HG02610 (cell line): ENCODE measurements around the gene SLC30A2.

Source experiments
- ATAC-seq: cut with Tn5 transposase; IDR thresholded peaks from one replicate; pipeline ENCODE4 v1.9.1; 2021; ENCODE audit warnings: mild to moderate bottlenecking, moderate library complexity; ENCODE audit not compliant: unreplicated experiment

SLC30A2 gene

DNA sequence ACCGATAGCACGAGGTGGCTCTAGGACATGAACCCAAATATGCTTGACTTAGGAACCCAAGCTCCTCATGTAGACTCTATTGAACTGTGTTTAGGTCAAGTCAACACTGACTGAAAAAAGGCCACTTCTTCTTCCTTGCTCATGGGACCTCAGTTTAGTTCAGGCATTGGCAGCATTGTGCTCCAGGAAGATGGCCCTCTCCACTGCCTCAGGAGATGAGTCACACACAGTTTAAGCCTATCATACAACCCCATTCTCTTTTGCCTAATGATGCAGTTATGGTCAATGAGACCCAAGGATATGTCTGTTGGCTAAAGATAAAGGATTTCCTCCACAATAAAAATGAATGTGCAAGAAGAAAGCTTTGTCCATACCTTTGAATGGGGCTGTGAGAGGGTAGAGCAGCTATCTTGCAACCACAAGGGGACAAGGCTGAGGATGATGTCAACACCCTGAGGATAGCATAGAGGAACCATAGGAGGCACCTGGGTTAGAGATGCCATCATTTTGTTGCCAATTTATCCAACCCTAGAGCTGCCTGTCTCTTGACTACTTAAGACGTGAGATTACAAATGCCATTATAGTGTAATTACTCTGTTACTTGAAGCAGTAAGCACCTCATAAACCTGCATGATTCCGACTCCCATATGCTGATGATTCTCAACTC lies 24.5 kb upstream of the SLC30A2 start:
- ATAC-seq = no peak

GRCh38 chr1:26069941-26070295 lies 24.0 kb upstream of the SLC30A2 start:
- no peak for ATAC-seq

GRCh38 chr1:26067432-26067911 lies 21.6 kb upstream of the SLC30A2 start, which contains the start of gene TRIM63:
Gene TRIM63 (minus strand): TSS chr1:26067630. CDS start chr1:26067494, 136 bp downstream.
- ATAC-seq = no peak

DNA sequence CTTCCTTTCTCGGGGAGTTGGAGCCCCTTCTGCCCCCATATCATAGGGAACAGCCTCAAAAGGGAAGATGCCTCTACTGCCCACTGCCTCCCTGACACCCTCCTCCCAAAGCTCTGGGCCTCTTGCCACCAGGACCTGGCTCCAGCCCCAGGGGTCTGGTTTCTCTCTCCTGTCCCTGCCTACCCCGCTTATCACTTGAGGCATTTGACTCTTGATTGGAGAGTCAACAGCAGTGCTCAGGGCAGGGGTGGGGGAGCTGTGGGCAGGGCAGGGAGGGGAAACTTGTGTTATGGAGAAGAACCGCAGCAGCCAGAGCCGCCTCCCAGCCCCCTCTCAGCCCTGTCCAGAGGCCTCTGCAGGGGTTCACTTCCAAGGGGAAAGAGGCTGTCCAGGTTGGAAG lies 20.9 kb upstream of the SLC30A2 start:
- ATAC-seq = no peak

DNA sequence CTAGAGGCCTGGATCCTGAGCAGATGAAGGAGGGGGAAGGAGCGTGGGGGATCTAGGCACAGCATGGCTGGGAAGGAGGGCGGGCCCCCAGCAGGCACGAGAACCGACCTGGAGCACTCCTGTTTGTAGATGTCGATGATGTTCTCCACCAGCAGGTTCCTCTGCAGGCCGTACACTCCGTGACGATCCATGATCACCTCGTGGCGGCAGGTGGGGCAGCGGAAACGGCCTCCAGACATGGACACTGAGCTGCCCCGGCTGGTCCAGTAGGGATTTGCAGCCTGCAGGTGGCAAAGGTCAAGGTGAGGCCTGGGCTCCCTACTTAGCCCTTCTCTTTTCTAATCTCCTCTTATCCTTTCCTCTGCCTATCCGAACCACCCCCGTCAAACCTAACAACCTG lies 20.2 kb upstream of the SLC30A2 start:
- ATAC-seq = no peak

DNA sequence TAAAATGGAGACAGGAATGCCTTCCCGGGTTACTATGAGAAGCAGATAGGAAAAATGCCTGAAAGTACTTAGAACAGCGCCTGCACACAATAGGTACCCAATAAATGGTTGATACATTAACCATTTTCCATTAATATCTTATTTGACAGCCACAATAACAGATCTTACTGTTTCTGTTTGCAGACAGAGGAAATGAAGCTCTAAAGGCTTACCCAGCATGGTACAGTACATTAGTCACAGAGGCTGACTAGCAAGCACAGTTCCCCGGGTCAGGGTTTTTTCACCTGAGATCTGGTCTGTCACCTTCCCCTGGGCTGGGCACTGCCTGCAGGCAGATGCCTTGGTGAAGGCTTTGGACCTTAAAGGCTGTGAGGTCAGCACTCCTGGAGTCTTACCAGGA lies 18.6 kb upstream of the SLC30A2 start:
- no peak for ATAC-seq

DNA sequence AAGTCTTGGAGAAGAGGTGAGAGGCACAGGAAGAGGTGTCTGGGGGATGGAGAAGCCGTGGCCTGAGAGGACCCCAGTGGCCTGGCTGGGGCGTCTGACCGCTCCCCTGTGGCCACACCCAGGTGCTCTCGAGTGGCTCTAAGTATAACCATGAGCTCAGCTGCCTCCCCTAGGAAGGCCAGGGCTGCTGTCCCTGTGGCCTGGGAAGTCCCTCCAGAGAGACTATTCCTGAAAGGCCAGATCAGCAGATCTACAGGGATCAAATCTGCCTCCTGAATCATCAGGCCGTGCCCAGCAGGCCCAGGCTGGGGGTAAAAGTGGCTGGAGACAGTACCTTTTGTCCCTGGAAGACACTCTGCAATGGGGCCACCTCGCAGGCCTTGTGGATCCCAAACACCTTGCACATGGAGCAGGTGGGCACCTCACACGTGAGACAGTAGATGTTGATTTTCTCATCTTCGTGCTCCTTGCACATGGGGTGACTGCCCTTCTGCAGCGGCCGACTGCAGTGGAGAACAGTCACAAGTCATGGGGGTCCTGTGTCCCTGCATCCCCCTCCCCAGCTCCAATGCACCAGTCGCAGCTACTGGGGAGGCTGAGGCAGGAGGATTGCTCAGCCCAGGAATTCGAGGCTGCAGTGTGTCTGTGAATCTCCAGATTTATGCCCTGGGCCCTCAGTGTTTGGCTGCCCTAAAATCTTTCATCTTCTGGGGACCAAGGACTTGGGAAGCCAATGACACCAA lies 15.1 kb upstream of the SLC30A2 start:
- ATAC-seq = no peak

- no peak for ATAC-seq
Observed at GRCh38 chr1:26059906-26060305, 14.0 kb upstream of the SLC30A2 start.

GRCh38 chr1:26058052-26058595 lies 12.2 kb upstream of the SLC30A2 start:
- no peak for ATAC-seq

- ATAC-seq = no peak
Observed at GRCh38 chr1:26057189-26057588, 11.3 kb upstream of the SLC30A2 start.

- no peak for ATAC-seq
Observed at GRCh38 chr1:26055041-26055440, 9.1 kb upstream of the SLC30A2 start.

GRCh38 chr1:26053718-26054560 lies 8.0 kb upstream of the SLC30A2 start:
- ATAC-seq = no peak

- no peak for ATAC-seq
Observed at GRCh38 chr1:26050248-26050640, 4.3 kb upstream of the SLC30A2 start.

DNA sequence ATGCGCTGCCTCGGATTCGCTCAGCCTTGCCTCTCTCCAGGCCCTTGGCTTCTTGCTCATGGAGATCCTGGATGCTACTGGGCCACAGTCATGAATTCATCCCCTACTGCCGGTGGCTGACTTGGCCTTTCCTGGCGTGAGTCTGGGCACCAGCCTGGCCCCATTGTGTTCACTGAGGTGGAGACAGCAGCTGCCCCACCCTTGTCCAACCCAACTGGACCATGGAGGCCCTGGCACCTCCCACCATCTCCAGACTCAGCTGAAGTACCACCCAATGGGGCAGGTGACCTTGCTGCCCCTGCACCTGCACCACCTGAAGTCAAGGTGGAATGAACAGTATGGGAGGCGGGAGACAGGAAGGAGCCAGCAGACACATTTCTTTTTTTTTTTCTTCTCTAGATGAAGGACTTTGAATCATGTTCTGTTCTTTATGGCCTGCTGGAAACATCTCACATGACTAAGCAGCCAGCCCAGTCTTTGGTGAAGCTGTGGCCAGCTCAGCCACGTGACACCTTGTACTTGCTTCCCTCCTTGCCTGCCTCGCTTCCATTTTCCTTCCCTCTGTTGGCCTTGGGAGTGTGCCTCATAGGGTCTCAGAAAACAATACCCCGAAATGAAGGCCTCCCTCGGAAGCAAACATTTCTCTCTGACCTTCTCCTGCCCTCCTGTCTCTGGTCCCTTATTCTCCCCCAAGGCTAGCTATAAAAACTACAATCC lies 3.8 kb upstream of the SLC30A2 start:
- no peak for ATAC-seq

GRCh38 chr1:26047278-26047874 lies 1.5 kb upstream of the SLC30A2 start:
- no peak for ATAC-seq

DNA sequence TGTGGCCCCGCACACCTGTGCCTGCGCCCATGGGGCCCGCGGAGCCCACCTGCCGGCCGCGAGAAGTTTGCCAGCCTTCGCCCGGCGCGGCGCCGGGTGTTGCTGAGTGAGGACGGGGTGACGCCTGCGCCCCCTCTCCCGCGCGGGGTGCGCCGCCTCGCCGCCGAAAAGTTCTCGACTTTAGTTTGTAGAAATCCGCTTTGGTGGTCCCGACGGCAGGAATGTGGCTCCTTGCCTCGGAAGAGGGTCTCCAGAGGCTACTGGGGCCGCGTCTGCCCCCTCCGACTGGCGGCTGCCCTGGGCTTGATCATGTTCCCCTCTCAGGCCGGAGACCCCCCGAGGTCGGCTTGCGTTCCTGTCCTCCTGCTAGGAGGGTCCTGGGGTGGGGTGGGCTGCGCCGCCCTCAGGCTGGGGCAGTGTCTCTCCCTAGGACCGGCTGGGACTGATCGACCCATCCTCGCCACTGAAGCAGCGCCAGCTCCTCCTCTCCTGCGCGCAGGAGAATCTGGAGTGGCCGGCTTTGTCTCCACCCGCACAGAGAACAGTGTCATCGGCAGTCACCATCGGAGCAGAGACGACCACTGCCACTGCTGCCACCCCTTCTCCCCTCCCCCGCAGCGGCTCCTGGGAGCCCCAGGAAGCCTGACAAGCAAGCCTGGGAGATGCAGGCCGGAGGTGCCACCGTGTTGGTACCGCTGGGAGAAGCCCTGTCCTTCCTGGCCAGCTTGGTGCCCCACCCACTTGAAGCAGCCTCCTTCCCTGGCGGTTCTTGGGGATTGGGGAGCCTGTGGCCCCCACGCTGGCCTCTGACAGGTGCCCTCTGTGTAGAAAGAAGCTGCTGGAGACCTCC lies 553 bp upstream of the SLC30A2 start:
- ATAC-seq = no peak

DNA sequence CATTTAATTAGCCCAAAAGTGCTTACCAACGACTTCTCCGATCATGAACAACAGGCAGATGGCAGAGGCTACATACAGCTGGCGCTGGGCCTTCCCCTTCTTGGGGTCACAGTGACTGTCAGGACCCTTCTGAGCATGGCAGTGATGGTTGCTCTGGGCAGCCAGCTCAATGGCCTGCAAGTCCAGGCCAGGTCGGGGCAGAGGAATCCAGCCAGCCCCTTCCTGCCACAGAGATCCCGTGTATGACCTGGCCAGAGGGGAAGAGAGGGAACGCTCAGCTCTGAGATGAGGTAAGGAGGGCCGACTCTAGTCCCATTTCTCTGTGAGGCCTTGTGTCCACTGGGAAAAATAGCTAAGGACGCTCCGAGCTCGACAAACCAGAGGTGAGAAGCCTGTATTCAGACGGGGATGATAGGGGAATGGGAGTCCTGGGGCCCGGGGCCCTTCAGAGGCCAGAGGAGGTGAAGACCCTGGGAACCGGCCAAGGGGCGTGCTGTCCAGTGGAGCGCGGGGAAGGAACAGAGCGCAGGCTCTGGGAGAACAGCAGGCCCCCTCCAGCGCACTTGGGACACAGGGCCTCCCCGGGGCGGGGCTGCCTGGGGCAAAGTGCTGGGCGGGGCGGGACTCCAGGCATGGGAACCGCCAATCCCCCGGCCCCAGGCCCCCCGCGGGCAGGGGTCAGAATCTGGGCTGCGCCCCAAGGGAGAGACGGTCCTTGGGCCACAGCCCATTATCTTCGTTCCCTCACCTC lies 772 bp downstream of the SLC30A2 start:
- no peak for ATAC-seq

- ATAC-seq = no peak
Observed at GRCh38 chr1:26044414-26044813, 1.5 kb downstream of the SLC30A2 start.

DNA sequence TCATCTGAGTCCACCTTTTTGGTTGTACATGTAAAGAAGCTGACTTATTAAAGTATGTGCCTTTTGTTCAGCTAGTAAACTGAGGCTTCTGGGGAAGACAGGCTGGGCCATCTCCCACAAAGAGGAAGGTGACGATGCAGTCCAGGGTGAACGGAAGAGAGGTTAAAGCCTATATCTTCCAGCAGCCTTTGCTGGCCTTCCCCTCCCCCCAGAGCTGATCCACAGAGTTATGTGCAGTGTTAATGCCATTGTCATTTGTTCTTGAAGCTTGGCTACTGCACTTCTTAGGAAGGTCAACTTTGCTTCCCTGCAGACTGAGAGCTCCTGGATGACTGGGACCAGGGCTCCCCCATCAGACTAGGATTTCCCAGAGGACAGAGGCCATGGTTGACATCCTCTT lies 2.2 kb downstream of the SLC30A2 start:
- no peak for ATAC-seq
